ENCODE measurements around the gene NUFIP2. TPM values are rescaled to one million over a fixed set of nuclear protein-coding genes. Genes with fewer than 3 reads are reported as not detected.

Gene NUFIP2
- total RNA-seq, 4 donors from 2014 or later: 19.8 to 40.8 (median 25.4) TPM

DNA sequence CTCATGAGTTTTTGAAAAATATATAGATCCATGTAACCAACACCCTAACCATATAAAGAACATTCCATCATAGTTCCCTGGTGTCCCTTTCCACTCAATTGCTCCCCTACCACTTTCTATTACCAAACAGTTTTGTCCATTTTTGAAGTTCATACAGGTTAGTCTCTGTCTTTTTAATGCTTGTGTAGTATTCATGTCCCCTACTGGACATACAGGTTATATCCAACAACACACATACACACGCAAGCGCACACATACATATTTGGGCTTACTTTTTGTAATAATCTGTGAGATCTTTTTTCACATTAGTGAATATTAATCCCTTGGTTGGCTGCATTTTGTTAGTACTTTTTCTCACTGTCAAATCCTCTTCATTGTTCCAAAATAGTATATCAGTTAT is 40.9 kb downstream of the NUFIP2 start:
- no peak for DNase-seq
- TF ChIP-seq EP300 (IDR thresholded peaks at IDR 0.05; ENCODE audit: low read depth) (no peak), POLR2A (IDR thresholded peaks at IDR 0.05) (no peak), POLR2AphosphoS5 (IDR thresholded peaks at IDR 0.05) (no peak)
- TF ChIP-seq, protein P1, sequence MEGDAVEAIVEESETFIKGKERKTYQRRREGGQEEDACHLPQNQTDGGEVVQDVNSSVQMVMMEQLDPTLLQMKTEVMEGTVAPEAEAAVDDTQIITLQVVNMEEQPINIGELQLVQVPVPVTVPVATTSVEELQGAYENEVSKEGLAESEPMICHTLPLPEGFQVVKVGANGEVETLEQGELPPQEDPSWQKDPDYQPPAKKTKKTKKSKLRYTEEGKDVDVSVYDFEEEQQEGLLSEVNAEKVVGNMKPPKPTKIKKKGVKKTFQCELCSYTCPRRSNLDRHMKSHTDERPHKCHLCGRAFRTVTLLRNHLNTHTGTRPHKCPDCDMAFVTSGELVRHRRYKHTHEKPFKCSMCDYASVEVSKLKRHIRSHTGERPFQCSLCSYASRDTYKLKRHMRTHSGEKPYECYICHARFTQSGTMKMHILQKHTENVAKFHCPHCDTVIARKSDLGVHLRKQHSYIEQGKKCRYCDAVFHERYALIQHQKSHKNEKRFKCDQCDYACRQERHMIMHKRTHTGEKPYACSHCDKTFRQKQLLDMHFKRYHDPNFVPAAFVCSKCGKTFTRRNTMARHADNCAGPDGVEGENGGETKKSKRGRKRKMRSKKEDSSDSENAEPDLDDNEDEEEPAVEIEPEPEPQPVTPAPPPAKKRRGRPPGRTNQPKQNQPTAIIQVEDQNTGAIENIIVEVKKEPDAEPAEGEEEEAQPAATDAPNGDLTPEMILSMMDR (IDR thresholded peaks at IDR 0.05): no peak
- Histone ChIP-seq H3K4me3 (no peak overlapping the region), H3K27me3 (no peaks in the 10 kb centered on the region), H3K36me3 (no peaks in the 10 kb centered on the region), H3K27ac (no peak overlapping the region), H3K4me1 (peaks cover 0 to 29% (median 15%) of the 10 kb centered on the region in 4 donors), H3K9me3 (no peaks in the 10 kb centered on the region)
- 85 to 95% methylated on average over 2 of the region's 2 CpGs for WGBS, 2 donors (ENCODE audit: low coverage in 1 of 2)
- intact Hi-C loops (cut with DNase I; ENCODE audit: low total_unique reads): no loop called here
- in situ Hi-C loops (cut with MboI; ENCODE audit: low pct_ligation_motif_present in 1 of 4, low pct_unique_long_range_greater_than_20kb in 1 of 4, low sequenced_read_pairs in 3 of 4): no loop called here

DNA sequence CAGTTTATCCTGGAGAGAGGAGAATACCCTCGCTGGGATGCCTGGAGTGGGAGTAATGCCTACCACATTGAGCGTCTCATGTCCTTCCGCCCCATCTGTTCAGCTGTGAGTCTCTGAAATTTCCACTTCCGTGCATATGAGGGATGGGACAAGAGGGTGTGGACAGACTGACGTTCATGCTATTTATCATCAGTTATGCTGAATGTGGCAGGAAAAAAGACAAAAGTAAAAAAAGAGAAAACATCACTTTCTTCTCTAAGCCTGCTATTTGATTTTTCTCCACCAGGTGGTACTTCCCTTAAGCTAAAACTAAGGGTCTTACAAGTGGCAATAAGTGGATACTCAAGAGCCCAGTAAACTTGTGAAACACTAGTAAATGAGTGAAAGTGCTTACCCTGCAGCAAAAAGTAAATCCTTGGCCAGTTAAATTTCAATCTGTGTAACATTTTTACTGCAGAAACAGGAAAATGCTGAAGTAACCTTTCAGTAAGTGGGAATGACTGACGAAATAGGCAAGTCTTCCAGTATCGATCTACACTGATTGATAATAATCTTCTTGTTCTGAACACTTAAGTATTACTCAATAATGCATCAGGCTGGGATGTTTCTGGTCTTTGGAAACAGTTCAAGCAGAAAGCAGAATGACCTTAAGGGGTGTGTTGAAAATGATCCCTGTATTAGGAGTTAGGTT is 41.7 kb downstream of the NUFIP2 start:
- Histone ChIP-seq H3K27ac (no peak overlapping the region), H3K4me3 (no peak overlapping the region), H3K36me3 (no peaks in the 10 kb centered on the region), H3K27me3 (no peaks in the 10 kb centered on the region), H3K9me3 (no peaks in the 10 kb centered on the region), H3K4me1 (peaks cover 0 to 22% (median 15%) of the 10 kb centered on the region in 4 donors)
- TF ChIP-seq POLR2A (IDR thresholded peaks at IDR 0.05): no peak
- TF ChIP-seq, protein P1 (IDR thresholded peaks at IDR 0.05): peak; percentile 25 to 39 (median 36)
- no peak for DNase-seq
- WGBS, 2 donors (ENCODE audit: low coverage in 1 of 2): 75 to 76% methylated on average over 5 to 7 of the region's 7 CpGs
- in situ Hi-C loops (cut with MboI; ENCODE audit: low pct_ligation_motif_present in 1 of 4, low pct_unique_long_range_greater_than_20kb in 1 of 4, low sequenced_read_pairs in 3 of 4): no loop called here
- intact Hi-C loops (cut with DNase I; ENCODE audit: low total_unique reads): no loop called here

DNA sequence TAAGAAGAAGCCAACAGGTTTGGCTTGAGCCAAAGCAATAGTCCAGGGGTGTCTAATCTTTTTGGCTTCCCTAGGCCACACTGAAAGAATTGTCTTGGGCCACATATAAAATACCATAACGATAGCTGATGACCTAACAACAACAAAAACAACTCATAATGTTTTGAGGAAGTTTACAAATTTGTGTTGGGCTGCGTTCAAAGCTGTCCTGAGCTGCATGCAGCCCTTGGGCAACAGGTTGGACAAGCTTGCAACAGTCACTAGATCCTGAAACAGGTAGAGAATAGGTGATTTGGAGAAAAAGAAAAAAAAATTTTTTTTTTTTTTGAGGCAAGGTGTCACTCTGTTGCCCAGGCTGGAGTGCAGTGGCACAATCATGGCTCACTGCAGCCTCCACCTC is 42.8 kb downstream of the NUFIP2 start:
- no peak for DNase-seq
- no peaks in the 10 kb centered on the region for H3K27me3 ChIP-seq
- peaks cover 0 to 11% (median 10%) of the 10 kb centered on the region in 4 donors for H3K4me1 ChIP-seq
- 64 to 66% methylated on average over 2 of the region's 2 CpGs for WGBS, 2 donors (ENCODE audit: low coverage in 1 of 2)
- TF ChIP-seq POLR2AphosphoS5 (IDR thresholded peaks at IDR 0.05) (no peak), EP300 (IDR thresholded peaks at IDR 0.05; ENCODE audit: low read depth) (no peak), POLR2A (IDR thresholded peaks at IDR 0.05) (no peak)
- TF ChIP-seq, protein P1 (IDR thresholded peaks at IDR 0.05): no peak
- no peak overlapping the region for H3K4me3 ChIP-seq
- no peaks in the 10 kb centered on the region for H3K9me3 ChIP-seq
- no peak overlapping the region for H3K27ac ChIP-seq
- H3K36me3 ChIP-seq: no peaks in the 10 kb centered on the region
- intact Hi-C loops (cut with DNase I; ENCODE audit: low total_unique reads) (no loop called here), in situ Hi-C loops (cut with MboI; ENCODE audit: low pct_ligation_motif_present in 1 of 4, low pct_unique_long_range_greater_than_20kb in 1 of 4, low sequenced_read_pairs in 3 of 4) (no loop called here)

DNA sequence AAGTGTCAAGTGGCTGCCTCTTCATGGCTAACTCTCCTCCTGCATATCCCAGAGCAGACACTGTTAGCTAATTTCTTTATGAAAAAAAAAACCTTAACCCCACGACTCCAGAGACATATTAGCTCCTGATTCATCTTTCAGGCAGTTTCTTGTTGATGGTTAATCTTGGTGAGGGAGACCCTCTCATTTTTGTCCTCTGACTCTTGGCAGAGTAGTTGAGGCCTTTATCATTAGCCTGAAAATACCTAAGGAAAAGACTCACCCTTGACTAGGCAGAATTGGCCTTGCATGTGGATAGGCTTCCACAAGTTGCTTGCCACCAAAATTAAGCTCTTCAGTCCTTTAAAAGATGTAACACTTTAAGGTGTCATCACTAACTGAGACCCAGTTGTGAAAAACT is 43.3 kb downstream of the NUFIP2 start:
- in situ Hi-C loops (cut with MboI; ENCODE audit: low pct_ligation_motif_present in 1 of 4, low pct_unique_long_range_greater_than_20kb in 1 of 4, low sequenced_read_pairs in 3 of 4) (no loop called here), intact Hi-C loops (cut with DNase I; ENCODE audit: low total_unique reads) (no loop called here)
- Histone ChIP-seq H3K4me3 (no peak overlapping the region), H3K9me3 (no peaks in the 10 kb centered on the region), H3K4me1 (peaks cover 0 to 6% (median 5%) of the 10 kb centered on the region in 4 donors), H3K36me3 (no peaks in the 10 kb centered on the region), H3K27ac (no peak overlapping the region), H3K27me3 (no peaks in the 10 kb centered on the region)
- TF ChIP-seq, protein P1 (IDR thresholded peaks at IDR 0.05): no peak
- TF ChIP-seq EP300 (IDR thresholded peaks at IDR 0.05; ENCODE audit: low read depth): no peak
- WGBS, 2 donors (ENCODE audit: low coverage in 1 of 2): 96 to 100% methylated on average over 1 of the region's 1 CpG
- DNase-seq: no peak

Data from transverse colon (tissue), 4 donors.